ENCODE measurements around the gene RAPGEF4.

The RAPGEF4 gene

DNA sequence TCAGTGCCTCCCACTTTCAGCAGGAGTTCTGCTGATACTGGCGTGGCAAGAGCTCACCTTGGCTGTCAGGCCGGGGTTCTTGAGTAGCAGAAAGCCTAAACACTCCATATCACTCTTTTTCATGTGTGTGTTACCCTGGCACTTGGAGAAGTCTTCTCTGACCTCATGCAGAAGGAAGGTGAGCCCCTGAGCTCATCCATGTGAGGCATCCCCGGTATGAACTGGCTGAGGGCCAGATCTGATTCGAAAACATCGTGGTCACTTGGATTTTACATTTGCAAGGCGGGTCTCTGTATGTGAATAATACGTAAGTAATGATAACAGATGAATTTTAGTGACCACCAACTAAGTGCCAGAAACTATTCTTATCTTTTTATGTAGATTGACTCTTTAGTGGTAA is 93.6 kb downstream of the RAPGEF4 start:
- peak; percentile 92 for DNase-seq

DNA sequence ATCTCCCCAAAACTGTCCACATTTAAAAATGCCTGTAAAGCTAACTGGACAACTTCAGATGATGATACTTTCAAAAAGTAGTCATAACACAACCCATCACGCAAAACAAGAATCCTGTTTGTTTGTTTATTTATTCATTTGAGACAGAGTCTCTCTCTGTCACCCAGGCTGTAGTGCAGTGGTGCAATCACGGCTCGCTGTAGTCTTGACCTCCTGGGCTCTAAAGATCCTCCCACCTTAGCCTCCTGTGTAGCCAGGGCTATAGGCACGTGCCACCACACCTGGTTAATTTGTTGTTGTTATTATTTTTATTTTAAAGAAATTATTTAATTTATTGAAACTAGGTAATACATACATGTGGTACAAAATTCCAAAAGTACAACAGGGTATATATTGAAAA is 94.8 kb downstream of the RAPGEF4 start:
- DNase-seq = no peak

DNA sequence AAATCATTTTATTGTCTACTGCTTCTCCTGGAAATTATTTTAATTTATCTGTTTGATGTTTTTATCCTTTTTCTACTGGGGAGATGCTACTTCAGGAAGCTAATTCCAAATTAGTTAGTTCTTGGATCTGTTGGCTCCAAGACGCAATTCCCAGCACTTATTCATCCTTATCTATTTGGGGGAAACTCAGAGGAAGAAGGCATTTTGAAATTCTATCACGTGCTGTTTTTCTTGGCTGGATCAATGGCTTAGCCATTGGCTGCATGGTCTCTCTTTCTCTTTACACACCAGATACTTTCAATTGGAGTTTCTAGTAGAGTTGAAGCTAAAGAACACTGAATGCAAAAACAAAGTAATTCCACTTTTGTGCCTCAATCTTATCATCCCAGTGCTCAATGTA is 98.3 kb downstream of the RAPGEF4 start:
- DNase-seq = no peak

DNA sequence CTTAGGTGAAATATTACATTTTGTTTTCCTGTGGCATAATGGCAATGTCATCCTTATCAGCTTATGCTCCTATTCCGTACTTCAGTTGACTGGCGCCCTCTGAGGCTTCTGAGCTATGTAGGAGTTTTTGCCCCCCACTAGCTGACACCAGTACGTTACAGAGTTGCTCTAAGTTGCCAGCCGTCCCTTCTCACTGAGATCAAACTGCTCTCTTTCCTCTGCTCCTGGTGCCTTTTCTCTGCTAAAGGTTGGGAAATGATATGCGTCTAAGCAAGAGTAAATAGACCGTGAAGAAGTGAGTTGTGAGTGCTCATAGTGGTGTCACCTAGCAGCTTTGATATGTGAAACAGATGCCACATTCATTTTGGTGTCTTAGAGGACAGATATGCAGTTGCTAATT is 99.2 kb downstream of the RAPGEF4 start:
- no peak for DNase-seq

DNA sequence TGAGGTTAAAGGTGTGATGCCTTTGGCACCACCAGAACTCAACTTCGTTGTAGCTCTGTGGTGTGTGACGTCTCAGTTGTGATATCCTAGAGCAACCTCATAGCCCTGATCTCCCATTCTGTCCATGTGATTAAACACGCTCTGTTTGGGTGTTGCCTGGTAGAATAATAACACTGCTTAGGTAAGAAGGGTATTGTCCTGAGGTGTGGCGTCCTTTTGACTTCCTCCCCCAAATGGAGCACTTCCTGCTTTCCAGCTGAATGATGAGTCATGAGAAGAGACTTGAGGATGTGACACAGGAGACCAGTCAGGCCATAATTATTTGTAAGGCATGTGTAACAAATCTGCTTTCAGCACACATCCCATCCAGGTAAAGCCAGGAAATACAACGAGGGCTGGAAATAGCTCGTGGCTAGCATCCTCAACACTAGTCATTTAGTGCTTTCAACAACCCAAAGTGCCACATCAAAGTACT is 100.7 kb downstream of the RAPGEF4 start:
- peak; percentile 85 for DNase-seq

DNA sequence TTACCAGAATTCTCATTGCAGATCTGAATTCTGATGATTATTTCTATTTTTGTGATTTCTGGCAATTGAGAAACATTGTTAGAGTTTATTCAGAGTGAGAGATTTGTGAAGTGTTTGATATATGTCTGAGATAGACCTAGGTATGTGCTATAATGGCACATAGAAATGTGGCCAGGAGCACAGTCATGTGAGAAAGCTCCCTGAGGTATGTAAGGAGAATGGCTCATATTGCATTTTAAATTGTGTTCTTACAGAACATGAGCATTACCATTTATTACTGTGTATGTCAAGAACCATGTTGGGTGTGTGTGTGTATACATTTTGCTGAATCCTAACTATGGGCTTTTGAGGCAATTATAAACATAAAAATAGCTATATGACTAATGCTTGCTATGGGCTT is 101.2 kb downstream of the RAPGEF4 start:
- DNase-seq = peak; percentile 26

DNA sequence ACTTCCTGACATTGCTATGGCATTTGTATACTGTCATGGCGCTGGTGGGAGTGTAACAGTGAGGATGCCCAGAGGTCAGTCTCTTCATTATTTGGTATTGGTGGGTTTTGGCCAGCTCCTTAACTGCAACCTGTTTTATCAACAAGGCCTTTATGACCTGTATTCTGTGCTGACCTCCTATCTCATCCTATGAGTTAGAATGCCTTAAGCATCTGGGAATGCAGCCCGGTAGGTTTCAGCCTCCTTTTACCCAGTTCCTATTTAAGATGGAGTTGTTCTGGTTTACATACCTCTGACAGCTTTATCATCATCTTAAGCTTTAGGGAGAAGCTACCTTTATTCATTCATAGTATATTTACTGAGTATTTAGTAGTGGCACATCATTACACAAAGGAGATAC is 103.8 kb downstream of the RAPGEF4 start:
- DNase-seq = no peak

DNA sequence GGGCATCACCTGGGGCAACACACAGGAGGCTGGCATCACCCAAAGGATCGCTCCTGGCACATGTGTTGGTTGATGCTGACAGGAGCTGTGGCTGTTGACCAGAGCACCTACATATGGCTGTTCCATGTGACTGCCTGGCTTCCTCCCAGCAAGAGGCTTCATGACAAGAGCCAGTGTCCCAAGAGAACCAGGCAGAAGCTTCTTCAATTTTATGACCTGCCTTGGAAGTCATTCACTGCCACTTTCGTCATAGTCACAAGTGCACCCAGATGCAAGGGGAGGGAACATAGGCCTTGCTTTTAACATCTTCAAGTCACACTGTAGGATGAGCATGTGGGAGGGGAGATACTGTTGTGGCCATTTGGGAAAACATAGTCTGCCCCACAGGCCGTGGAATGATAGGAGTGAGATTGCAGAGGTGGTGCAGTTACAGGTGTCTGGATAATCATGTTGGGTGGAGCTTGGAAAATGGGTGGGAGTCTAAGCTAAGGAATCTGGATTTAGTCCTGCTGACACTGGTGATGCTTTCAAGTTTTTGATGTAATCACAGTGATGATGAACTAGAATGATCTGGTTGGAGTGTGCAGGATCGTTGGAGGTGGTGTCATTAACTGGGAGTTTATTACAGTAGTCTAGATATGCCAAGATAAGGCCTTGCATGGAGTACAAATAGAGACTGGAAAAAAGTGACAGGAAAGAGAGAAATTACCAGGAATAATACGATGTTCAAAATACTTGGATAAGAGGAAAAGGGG is 107.0 kb downstream of the RAPGEF4 start:
- DNase-seq = no peak

DNA sequence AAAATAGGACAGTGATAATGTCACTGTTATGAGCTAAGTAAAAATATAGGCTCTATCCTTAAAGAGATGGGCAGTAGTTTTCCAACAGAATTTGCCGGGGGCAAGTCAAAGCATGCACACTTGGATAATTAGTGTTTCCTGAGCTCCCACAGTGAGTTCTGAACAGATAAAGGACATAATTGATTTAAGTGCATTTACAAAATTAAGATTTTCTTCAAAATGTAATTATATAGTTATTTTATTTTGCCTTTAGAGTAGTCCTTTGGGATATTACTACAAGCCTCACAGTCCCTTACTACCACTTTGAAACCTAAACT is 107.6 kb downstream of the RAPGEF4 start:
- DNase-seq = no peak

DNA sequence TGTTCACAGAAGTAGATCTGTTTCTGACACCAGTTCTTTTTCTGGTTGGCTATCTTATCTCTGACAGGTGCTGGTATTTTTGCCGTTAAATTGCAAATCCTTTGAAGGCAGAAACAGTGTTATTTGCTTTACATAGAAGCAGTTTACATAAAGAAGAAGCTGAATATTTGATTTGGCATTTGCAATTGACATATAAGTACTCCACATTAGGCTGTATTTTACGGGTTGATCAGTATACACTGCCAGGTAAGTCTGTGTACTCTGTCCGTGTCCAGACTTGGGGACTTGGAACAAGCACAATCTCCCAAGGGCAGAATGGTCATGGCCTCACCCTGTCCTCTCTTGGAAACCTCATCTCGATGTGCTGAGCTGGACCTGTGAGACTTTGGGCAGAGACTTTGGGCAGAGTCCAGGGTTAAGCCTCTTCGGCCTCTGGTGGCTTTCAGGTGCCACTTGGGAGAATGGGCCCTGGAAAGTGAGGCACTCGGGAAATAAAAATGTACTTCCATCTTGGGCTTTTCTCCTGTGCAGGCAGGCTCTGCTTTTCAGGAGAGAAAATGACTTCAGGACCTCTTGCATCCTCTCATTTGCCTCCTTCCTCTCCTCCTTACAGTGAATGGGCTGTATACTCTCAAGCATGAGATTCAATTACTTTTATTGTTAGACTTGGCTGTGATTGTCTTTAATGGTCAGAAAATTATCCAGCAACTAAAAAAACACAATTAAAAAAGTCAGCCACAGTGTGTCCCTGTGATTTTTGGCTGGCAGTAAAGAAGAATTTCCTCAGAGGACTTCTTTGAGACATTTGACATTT is 108.5 kb downstream of the RAPGEF4 start:
- DNase-seq = no peak

DNA sequence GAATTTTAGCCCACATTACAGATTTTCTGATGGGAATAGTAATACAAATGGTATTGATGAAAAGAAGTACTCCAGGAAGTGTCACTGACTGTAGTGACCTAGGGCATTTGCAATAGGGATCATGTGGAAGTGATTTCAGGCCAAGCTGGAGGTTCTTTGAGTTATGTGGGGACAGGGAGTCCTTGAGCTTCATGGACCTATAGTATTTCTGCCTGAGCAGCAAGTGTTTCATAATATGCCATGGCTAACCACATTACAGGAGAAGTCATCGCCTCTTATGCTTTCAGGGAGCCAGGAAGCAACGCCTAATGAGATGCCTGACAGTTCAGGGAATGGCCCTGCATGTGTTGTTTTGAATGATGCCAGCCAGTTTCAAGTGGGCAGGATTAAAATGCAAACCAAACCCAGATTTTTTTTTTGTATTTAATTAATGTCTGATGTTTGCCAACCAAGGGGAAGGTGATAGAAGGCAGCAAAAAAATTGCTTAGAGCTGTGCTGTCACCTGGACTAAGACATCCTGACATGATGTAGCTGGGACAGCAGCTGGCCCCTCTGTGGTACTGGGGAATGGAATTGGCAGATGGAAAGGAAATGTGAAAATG is 109.5 kb downstream of the RAPGEF4 start:
- DNase-seq = no peak

DNA sequence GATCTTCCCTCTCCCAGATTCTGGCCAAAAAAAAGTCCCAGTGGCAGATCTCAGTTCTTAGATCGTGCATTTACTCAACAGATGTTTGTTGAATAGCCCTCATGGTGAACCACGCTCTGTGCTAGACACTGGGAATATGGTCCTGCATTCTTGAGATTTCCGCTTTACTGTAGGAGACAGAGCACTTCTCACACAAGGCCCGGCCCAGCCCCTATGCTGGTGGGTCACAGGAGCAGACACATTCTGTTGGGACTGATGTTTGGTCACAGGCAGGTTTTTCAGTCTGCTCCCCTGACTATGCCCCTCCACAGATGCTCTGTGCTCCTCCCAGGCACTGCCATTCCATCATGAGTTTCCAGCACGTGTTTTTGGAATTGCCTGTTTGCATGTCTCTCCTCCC is 110.9 kb downstream of the RAPGEF4 start:
- no peak for DNase-seq

DNA sequence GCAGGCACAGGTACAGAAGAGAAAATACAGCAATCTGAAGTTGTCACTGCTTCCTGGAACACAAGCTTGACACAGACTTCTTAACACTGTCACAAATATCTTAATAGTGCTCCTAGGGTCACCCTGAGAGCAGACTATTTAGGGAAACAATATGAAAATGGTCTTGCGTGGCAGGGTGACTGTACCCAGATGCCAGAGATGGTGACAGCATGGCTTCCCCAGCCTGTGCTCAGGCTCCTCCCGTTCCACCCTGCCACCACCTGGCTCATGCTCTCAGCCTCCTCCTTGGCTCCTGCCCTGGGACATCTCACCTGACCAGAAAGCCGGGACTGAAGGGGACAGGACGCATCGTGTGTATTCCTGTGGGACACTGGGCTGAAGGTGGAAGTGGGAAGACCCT is 111.5 kb downstream of the RAPGEF4 start:
- DNase-seq = no peak

DNA sequence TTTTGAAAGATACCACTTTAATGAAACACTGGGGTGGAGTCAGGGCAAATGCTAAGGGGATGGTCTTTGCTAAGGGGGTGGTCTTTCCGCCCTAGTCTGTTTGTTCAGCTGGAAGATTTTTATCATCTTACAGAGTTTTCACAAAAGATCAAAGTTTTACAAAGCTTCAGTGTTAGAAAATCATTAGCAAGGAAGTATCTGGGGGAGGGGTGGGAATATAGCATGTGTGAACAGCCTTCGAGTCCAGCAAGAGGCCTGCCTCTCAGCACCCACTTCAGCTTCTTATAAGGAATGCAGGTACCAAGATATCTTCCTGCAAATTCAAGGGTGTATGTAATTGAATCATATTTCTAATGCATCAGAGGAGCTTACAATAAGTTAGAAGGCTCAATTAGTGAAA is 112.9 kb downstream of the RAPGEF4 start:
- no peak for DNase-seq

DNA sequence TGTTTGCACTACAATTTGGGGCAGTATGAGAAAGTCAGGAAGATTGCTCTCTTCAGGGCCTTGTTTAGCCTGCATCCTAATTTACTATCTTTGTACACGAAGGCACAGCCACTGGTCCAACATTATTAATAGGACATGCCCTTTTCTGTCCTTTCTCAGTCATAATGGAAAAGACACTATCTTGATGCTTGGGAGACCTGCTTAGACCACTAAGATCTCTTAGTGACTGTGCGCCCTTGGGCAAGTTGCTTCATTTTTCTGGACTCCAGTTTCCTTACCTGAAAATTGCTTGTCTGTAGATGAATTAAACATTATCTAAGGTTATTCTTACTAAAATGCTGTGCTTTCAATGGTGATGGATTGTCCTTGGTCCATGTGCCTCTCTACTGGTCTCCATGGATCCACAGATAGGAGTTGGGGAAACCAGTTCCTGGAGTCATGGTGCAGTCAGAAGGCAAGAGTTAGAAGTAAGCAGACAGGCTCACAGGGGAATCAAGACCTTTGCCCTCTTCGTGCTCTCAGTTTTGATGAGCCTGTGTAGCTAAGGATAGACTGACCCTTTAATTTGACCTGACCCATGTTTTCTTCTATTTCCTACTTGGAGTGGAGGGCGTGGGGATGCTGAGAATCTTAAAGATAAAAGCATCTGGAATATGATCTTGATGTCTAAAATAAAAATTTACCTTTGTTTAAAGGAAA is 114.0 kb downstream of the RAPGEF4 start:
- DNase-seq = no peak

DNA sequence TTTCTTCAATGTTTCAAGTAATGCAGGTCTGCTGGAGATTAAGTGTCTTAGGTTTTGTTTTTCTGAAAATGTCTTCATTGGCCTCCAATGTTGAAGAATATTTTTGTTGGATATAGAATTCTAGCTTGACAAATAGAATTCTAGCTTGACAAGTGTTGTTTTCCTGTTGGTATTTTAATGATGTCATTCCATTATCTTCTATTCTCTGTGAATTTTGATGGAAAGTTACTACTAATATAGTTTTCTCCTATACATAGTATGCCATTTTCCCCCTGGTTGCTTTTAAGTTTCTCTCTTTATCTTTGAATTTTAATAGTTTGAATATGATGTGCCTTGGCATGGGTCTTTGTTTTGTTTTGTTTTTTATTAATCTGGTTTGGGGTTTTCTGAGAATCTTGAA is 119.9 kb downstream of the RAPGEF4 start:
- no peak for DNase-seq

DNA sequence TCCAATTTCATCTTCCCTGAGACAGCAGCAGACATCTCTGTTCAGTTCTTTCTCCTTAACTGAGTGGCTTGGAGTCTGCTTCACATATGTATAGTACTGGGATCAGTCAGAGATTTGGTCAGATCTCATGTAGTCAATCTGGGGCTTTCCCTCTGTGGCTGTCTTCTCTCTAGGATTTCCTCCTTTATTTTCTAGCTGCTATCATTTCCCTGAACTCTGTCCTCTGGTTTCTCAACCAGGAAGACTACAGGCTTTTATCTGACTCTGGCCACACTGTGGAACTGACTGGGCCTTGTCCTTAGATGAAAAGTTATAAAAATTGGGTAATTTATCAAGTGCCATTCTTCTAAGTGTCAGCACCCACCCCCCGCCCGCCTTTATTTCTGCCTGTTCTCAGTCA is 121.0 kb downstream of the RAPGEF4 start:
- no peak for DNase-seq

DNA sequence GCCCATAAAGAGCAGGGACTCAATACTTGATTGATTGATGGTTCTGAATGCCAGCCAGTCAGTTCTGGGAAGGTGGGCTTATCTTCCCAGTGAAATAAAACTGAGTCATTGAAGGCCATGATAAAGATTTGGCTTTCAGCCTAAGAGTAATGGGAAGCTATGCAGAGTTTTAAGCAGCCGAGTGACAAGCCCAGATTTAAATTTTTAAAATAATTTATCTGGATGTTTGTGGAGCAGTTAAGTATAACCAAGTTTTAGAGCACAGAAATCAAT is 122.8 kb downstream of the RAPGEF4 start:
- DNase-seq = no peak

DNA sequence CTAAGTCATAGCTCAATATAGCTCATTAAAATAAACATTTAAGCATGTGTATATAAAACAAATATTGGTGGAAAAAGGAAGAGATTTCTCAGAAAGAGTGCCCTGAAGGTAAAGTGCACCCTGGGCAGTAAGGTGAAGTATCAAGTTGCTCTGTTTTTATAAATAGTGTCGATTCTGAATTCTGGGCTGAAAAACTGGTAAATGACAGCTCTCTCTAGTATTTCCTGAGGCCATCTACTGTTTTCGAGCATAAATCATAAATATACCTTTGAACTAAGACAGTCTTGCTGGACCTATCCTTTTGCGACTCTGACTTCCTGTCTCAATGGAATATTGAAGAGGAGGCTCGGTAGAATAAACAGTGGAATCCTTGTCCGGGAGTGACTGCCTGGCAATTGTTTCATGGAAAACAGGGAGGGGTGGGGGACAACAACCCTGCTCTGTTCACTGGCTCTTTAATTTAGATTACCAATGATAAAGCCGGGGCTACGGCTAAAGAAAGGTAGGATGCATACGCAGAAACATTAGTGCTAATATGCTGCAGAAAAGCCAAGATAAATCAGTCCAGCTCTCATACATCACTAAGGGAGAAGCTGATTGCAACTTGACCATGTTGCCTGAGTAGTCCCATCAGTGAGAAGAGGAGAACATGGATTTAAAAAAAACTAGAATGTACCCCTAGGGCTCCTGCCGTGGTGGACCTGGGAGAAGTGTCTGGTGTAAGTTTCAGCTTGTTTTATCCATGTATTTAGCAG is 124.1 kb downstream of the RAPGEF4 start:
- no peak for DNase-seq

DNA sequence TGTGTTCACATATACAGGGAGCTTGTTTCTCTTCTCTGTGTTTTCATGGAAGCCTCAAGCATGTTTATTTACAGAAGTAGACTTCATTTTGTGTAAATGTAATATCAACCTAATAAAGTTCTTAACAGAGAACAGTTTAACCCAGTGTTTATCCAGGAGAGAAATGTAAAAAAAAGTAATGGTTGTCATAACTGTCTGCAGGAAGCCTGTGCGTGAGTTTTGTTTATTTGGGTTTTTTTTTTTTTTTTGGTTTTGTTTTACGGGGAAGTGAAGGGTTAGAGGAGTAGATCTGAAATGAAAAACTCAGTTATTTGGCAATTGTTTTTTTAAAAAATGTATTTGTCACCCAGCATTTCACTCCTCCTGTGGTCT is 124.7 kb downstream of the RAPGEF4 start:
- no peak for DNase-seq

DNA sequence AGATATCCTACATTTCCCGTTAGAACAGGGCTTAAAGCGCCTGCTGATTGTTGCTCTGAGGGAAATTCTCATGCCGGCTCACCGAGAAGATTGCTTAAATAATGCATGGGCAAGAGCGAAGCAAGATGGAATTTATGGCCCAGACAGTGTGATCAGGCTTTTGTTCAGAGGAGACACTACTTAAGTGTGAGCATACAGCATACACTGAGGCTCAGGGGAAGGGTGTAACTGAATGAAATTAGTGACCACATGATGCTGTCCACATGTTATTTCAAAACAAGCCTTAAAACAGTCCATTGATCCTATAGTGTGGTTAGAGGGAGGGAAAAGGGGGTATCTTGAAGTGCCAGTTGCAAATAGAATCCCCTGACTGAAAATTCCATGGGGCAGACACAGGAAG is 125.5 kb downstream of the RAPGEF4 start:
- no peak for DNase-seq

DNA sequence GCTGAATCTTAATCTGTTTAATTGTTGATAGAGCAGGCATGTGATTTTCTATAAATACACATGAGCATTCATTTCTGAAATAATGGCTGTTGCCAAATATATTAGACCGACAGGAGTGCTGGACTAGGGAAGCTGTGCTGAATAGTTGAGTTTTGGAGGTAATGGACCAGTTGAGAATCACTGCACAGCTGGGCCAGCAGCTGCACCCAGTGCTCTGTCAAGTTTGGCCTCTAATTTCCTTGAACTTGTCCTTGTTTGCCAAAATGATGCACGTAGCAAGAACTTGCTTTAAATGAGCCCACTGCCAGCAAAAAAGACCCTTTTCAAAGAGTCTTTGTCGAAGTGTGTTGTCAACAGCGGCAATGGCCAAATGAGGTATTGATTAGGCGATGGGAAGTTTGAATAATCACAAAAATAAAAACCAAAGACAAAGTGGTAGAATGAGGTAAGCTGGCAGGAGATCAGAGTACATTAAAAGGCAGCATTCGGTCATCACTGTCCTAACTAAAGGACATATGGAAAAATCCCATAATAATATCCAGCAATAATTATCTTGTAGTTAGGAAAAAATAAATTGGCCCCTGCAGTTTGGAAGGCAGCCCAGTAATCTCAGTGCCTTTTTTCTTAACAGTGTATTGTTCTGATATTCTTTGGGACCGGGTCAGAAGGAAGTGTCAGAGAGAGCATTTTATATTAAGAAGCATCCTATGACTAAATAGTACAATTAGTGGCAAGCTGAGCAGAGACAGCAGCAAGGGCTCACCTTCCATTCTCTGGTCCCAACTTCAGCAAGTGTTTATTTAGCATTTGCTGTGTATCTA is 126.2 kb downstream of the RAPGEF4 start:
- no peak for DNase-seq
